Embryonic facial prominence (tissue), 1 donor: Measurements from ENCODE around the gene ZSCAN20.

Experiments used
- DNase-seq: peaks from one replicate; pipeline ENCODE4 v3.0.0-alpha.2; 2016; ENCODE audit errors: extremely low spot score

The ZSCAN20 gene

DNA sequence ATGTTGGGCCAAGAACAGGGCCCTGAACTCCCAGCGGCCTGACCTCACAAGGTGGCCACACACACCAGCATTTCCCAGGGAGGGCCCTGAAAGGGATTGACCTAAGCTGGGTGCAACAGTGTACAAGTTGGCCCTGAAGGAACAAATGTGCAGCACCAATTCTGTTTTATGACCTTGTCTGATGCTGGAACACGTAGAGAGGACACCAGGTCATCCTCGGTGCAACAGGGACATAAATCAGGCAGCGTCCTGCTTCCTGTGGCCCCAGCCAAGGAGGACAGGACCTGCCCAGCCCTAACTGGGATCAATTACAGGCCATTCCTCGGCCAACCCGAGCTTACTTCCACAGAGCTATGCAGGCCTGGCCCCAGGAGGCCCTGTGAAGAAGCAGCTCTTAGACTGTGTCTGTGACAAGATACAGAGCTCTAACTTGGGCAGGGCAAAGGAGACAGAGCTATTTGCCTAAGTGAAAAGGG is 28.7 kb upstream of the ZSCAN20 start:
- DNase-seq = no peak

- no peak for DNase-seq
These were observed 27.3 kb upstream of the ZSCAN20 start for GRCh38 chr1:33445108-33445507.

DNA sequence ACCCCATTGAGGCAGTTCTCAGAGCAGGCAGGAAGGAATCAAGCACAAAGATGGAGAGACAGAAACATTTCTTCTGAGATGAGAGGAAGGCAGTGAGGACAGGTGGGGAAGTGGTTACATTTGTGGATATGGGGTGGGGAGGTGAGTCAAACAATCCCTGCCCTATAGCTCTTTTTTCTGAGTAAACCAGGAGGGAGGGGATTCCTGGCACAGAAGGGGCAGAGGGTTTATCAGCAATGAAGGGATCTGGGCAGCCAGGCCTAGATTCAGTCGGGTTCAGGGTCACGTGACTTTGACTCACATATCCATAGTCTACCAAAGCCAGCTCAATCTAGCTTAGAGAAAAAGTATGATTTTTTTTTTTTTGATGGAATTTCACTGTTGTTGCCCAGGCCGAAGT is 25.9 kb upstream of the ZSCAN20 start:
- no peak for DNase-seq

DNA sequence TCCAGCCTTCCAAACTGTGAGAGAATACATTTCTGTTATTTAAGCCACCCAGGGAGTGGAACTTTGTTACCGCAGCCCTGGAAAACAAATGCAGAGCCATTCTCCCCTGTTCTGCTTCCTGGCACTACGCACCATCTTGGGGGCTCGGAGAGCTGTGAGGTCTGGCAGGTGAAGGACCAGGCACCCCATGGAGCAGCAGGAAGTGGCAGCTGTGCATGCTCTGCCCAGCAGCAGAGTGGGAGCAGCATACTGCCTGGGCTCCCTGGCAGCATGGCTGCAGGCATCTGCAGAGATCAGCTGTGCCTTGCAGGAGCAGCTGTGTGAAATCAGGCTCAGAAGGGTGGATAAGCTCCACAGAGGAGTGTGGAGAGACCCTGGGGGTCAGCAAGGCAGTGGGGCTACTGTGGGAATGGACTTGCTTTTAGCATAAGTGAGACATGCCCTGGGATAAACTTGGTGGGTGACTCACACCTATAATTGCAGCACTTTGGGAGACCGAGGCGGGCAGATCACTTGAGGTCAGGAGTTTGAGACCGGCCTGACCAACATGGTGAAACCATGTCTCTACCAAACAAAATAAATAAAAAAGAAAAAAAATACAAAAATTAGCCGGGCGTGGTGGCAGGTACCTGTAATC is 17.7 kb upstream of the ZSCAN20 start:
- DNase-seq = no peak

GRCh38 chr1:33455539-33456501 is 16.6 kb upstream of the ZSCAN20 start:
- no peak for DNase-seq

GRCh38 chr1:33456502-33456886 is 16.0 kb upstream of the ZSCAN20 start:
- DNase-seq = no peak

- DNase-seq = no peak
These were observed 12.8 kb upstream of the ZSCAN20 start for GRCh38 chr1:33459691-33460090.

GRCh38 chr1:33460144-33460543 is 12.3 kb upstream of the ZSCAN20 start:
- no peak for DNase-seq

- no peak for DNase-seq
These were observed 11.4 kb upstream of the ZSCAN20 start for GRCh38 chr1:33460947-33461629.

- DNase-seq = no peak
These were observed 9.9 kb upstream of the ZSCAN20 start for GRCh38 chr1:33462405-33463164.

- no peak for DNase-seq
These were observed 7.9 kb upstream of the ZSCAN20 start for GRCh38 chr1:33464552-33464951.

- no peak for DNase-seq
These were observed 7.1 kb upstream of the ZSCAN20 start for GRCh38 chr1:33465316-33465715.

DNA sequence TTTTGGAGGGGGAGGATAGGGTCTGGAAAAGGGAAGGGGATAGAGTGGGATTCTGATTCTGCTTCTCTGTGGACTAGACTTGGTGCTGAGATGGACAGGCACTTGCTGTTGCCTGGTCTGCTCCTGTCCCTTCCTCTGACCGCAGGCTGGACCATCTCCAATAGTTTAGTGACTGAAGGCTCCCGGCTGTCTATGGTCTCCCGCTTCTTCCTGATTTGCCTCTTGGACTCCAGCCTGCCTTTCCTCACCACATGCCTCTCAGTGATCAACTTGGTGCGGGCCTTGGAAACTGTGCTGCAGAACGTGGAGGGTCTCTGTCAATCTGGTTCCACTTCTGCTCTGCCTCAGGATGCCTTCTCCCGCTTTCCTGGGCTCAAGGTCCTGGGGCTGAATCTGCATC is 6.3 kb upstream of the ZSCAN20 start:
- no peak for DNase-seq

- no peak for DNase-seq
These were observed 4.4 kb upstream of the ZSCAN20 start for GRCh38 chr1:33468011-33468410.

DNA sequence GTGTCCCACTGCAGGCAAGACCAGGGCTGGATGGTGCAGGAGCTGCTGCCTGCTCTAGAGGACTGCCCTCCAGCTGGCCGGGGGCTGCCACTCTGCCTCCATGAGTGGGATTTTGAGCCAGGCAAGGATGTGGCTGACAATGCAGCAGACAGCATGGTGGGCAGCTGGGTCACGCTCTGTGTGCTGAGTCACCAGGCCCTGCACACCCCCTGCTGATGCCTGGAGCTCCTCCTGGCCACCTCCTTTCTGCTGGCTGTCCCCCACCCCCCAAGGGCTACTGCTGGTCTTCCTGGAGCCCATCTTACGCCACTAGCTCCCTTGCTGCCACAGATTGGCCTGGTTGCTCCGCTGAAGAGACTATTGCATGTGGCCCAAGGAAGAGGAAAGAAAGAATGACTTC is 3.9 kb upstream of the ZSCAN20 start:
- no peak for DNase-seq

DNA sequence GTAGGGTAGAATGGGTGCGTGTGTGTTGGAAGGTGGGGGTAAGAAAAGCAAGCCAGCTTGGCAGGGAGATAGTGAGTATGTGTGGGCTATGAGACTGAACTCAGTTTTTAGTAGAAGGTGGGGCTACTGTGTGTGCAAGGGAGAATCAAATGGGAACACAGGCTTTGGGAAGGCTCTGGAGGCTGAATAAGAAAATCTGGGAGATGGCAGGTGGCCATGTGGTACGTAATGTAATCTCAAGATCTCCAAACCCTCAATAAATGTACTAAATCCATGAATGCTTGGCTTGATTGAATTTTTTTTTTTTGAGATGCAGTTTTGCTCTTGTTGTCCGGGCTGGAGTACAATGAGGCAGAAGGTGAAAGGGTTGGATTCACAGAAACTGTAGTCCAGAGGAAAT is 3.5 kb upstream of the ZSCAN20 start:
- DNase-seq = no peak

- DNase-seq = no peak
These were observed 2.8 kb upstream of the ZSCAN20 start for GRCh38 chr1:33469691-33470090.

DNA sequence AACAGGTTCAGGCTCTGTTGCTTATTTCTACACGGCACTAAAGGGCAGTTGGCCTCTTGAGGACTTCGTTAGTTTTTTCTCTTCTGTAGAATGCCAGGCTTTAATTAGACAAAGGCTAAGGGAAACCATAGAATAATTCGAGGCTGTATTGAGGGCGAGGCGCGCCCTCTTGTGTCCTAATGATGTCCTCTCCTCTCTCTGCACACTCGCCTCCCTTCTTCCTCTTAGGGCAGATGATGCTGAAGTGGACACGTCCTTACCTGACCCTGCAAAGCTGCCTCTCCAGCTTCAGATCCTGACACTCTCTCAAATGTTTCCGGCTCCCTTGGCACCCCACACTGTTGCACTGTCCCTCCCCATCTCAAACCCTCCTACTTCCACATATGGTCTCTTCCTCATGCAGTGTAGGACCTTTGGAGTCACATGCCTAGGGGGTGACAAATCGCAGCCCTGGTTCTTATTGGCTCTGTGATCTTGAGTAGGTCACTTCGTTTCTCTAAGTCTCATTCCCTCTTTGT is 1.9 kb upstream of the ZSCAN20 start:
- DNase-seq = peak; percentile 74

DNA sequence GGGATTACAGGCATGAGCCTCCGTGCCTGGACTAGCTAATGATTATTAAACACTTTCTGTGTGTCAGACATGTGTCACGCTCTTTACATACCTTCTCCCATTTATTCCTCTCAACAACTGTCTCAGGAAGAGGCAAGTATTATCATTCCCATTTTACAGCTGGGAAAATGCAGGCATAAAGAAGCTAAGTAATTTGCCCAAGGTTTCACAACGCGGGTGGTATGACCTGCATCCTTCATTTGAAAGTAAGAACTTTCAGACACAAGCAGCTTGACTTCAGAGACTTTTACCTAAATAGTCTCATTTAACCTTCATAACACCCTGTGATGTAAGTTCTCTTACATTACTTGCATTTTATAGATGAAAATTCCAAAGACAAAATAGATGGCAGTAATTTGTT is 1.0 kb upstream of the ZSCAN20 start:
- no peak for DNase-seq

DNA sequence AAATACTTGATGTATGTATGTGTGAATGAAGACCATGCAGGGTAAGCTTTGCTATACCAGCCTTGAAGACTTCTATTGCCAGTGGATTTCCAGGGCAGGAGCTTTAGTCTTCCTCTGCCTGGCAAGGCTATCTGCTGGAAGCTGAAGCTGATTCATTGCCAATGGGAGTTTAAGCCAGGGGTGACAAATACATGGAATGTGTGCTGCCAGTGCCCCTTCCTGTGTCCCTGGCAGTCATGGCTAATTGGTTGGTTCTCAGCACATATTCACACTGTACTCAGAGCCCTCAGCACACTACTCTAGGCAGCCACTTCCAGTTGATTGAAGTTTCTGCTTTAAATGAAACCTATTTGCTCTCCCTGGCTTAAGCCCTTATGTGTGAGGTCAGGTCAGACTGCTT is 1.5 kb downstream of the ZSCAN20 start:
- no peak for DNase-seq

GRCh38 chr1:33477451-33477850 is 5.0 kb downstream of the ZSCAN20 start:
- DNase-seq = no peak

DNA sequence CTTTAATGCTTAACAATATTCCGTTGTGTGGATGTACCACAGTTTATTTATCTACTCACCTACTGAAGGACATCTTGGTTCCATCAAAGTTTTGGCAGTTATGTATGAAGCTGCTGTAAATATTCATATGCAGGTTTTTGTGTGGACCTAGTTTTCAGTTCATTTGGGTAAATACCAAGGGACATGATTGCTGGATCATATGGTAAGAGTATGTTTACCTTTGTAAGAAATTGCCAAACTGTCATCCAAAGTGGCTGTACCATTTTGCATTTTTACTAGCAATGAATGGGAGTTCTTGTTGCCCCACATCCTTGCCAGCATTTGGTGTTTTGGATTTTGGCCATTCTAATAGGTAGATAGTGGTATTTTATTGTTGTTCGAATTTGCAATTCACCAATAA is 10.0 kb downstream of the ZSCAN20 start:
- no peak for DNase-seq
